ENCODE measurements around the gene MEF2B. TPM values are rescaled to one million over a fixed set of nuclear protein-coding genes. Genes with fewer than 3 reads are reported as not detected.
"Not testable (repeated sequence)": the region's sequence is repeated elsewhere in the genome, so short reads cannot be mapped to it uniquely, and the experiment has no call there.

The MEF2B gene
- total and polyA plus RNA-seq, 7 experiments from 2014 or later = 0.27 to 6.4 (median 4.0) TPM; not detected in 1

DNA sequence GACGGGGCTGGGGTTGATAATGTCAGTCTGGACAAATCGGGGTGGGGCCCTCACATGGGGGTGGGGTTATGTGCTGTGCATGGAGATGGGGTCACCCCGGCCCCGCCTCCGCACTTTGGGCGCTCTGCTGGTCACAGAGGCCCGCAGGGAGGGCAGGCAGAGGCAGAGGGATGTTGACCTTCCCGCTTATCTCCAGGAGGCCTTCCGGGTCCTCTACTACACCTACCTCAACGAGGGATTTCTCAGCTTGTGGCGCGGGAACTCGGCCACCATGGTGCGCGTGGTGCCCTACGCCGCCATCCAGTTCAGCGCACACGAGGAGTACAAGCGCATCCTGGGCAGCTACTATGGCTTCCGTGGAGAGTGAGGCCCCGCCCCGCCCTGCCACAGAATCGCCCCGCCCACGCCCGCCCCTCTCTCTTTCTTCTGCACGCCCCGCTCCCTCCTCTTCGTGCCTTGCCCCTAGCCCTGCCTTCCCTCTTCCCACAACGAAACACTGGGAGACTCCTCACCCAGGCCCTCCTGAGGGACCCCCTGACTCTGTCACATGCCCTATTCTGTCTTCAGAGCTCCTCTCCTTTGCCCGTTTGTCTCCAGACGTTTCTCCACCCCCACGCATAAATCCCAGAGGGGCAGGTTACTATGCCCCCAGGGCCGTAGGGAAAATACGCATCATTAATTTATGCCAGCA, 64.6 kb downstream of the MEF2B start:
- H3K36me3 ChIP-seq (ENCODE audit: control insufficient read depth in 2 of 3, insufficient read depth in 3 of 3, low read length in 3 of 3) = peaks cover 0 to 40% (median 3%) of the 10 kb centered on the region in 3 experiments
- intact Hi-C loops (cut with micrococcal nuclease) = no loop called here
- no peak for ATAC-seq
- Mint-ChIP-seq H3K9me3 (no peaks in the 10 kb centered on the region), H3K27me3 (peaks cover 0 to 2% (median 0%) of the 10 kb centered on the region in 5 donors), H3K4me1 (peaks cover 0 to 8% (median 4%) of the 10 kb centered on the region in 7 donors), H3K4me3 (no peak overlapping the region), H3K36me3 (peaks cover 0 to 11% (median 0%) of the 10 kb centered on the region in 5 donors), H3K27ac (no peak overlapping the region)
- H3K4me1 ChIP-seq (ENCODE audit: control insufficient read depth in 2 of 2, insufficient read depth in 2 of 2, low read length in 2 of 2) = no peaks in the 10 kb centered on the region
- no peak for DNase-seq
- no peak overlapping the region for H3K27ac ChIP-seq (ENCODE audit: low read depth, low read length)
- H3K4me3 ChIP-seq (ENCODE audit: low read length) = no peak overlapping the region
- ChIA-PET CTCF (no interaction called here), POLR2A (no interaction called here)
- no peaks in the 10 kb centered on the region for H3K9me3 ChIP-seq (ENCODE audit: control insufficient read depth in 2 of 3, low read length in 3 of 3)
- no peaks in the 10 kb centered on the region for H3K27me3 ChIP-seq (ENCODE audit: control insufficient read depth in 2 of 2, insufficient read depth in 2 of 2, low read length in 2 of 2)

DNA sequence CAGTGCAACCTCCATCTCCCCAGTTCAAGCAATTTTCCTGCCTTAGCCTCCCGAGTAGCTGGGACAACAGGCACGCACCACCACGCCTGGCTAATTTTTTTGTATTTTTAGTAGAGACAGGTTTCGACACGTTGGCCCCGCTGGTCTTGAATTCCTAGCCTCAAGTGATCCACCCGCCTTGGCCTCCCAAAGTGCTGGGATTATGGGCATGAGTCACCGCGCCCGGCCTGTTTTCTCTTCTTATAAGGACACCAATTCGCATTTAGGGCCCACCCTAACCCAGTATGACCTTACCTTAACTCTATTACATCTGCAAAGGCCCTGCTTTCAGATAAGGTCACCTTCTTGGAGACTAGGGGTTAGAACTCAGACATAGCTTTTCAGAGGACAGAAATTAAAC, 66.9 kb downstream of the MEF2B start:
- H3K27ac ChIP-seq (ENCODE audit: low read depth, low read length) = no peak overlapping the region
- ATAC-seq = no peak
- intact Hi-C loops (cut with micrococcal nuclease) = no loop called here
- H3K9me3 ChIP-seq (ENCODE audit: control insufficient read depth in 2 of 3, low read length in 3 of 3) = no peaks in the 10 kb centered on the region
- Mint-ChIP-seq H3K27me3 (no peaks in the 10 kb centered on the region), H3K27ac (no peak overlapping the region), H3K36me3 (peaks cover 0 to 11% (median 0%) of the 10 kb centered on the region in 5 donors), H3K4me1 (peaks cover 0 to 2% (median 0%) of the 10 kb centered on the region in 7 donors), H3K9me3 (no peaks in the 10 kb centered on the region), H3K4me3 (no peak overlapping the region)
- H3K4me3 ChIP-seq (ENCODE audit: low read length) = no peak overlapping the region
- no peaks in the 10 kb centered on the region for H3K27me3 ChIP-seq (ENCODE audit: control insufficient read depth in 2 of 2, insufficient read depth in 2 of 2, low read length in 2 of 2)
- H3K4me1 ChIP-seq (ENCODE audit: control insufficient read depth in 2 of 2, insufficient read depth in 2 of 2, low read length in 2 of 2) = no peaks in the 10 kb centered on the region
- ChIA-PET CTCF (no interaction called here), POLR2A (interaction anchor here (0.7 kb wide), 1 partner anchor 88 kb away, joined by 3 read pairs; no protein-coding TSS in a partner anchor)
- no peak for DNase-seq
- peaks cover 0 to 54% (median 3%) of the 10 kb centered on the region in 3 experiments for H3K36me3 ChIP-seq (ENCODE audit: control insufficient read depth in 2 of 3, insufficient read depth in 3 of 3, low read length in 3 of 3)

DNA sequence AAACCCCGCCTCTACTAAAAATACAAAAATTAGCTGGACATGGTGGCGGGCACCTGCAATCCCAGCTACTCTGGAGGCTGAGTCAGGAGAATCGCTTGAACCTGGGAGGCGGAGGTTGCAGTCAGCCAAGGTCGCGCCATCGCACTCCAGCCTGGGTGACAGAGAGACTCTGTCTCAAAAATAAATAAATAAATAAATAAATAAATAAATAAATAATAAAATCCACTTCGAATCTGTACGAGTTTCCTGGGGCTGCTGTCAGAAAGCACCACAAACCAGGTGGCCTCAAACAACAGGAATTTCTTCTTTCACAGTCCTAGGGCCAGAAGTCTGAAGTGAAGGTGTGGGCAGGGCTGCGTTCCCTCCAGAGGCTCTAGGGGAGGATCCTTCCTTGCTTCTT, 67.5 kb downstream of the MEF2B start:
- ATAC-seq, CTCF ChIA-PET: not testable (repeated sequence)

DNA sequence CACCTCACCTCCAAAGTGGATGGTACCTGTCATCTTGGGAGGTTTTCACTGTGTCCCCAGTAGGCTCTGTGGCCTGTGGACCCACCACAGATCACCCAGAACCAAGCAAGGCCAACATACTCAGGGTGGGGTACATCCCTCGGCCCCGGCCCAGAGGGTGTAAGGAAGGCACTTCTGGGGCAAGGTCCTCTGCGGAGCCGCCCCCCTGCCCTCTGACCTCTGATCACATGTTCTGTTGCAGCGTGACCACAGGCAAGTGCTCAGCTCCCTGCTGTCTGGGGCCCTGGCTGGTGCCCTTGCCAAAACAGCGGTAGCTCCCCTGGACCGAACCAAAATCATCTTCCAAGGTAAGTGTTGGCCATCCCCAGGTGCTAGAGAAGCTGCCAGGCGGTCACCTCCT, 68.5 kb downstream of the MEF2B start:
- no peak overlapping the region for H3K4me3 Mint-ChIP-seq
- H3K27me3 ChIP-seq (ENCODE audit: control insufficient read depth in 2 of 2, insufficient read depth in 2 of 2, low read length in 2 of 2) = no peaks in the 10 kb centered on the region
- no peaks in the 10 kb centered on the region for H3K4me1 ChIP-seq (ENCODE audit: control insufficient read depth in 2 of 2, insufficient read depth in 2 of 2, low read length in 2 of 2)
- ChIA-PET CTCF (no interaction called here), POLR2A (no interaction called here)
- peaks cover 0 to 2% (median 0%) of the 10 kb centered on the region in 7 donors for H3K4me1 Mint-ChIP-seq
- intact Hi-C loops (cut with micrococcal nuclease) = no loop called here
- no peak overlapping the region for H3K4me3 ChIP-seq (ENCODE audit: low read length)
- no peaks in the 10 kb centered on the region for H3K9me3 Mint-ChIP-seq
- peaks cover 0 to 14% (median 0%) of the 10 kb centered on the region in 5 donors for H3K36me3 Mint-ChIP-seq
- H3K9me3 ChIP-seq (ENCODE audit: control insufficient read depth in 2 of 3, low read length in 3 of 3) = no peaks in the 10 kb centered on the region
- no peaks in the 10 kb centered on the region for H3K27me3 Mint-ChIP-seq
- peaks cover 0 to 57% (median 3%) of the 10 kb centered on the region in 3 experiments for H3K36me3 ChIP-seq (ENCODE audit: control insufficient read depth in 2 of 3, insufficient read depth in 3 of 3, low read length in 3 of 3)
- no peak for DNase-seq
- H3K27ac Mint-ChIP-seq = no peak overlapping the region
- H3K27ac ChIP-seq (ENCODE audit: low read depth, low read length) = no peak overlapping the region
- ATAC-seq = no peak

More for the DNA sequence above, 67.5 kb downstream of the MEF2B start:
- H3K27ac Mint-ChIP-seq; H3K27me3 Mint-ChIP-seq; H3K4me3 Mint-ChIP-seq; H3K27me3 ChIP-seq (ENCODE audit: control insufficient read depth in 2 of 2, insufficient read depth in 2 of 2, low read length in 2 of 2); H3K4me3 ChIP-seq (ENCODE audit: low read length); H3K4me1 Mint-ChIP-seq; intact Hi-C loops (cut with micrococcal nuclease); DNase-seq; H3K9me3 ChIP-seq (ENCODE audit: control insufficient read depth in 2 of 3, low read length in 3 of 3); H3K9me3 Mint-ChIP-seq; H3K27ac ChIP-seq (ENCODE audit: low read depth, low read length); H3K4me1 ChIP-seq (ENCODE audit: control insufficient read depth in 2 of 2, insufficient read depth in 2 of 2, low read length in 2 of 2): not testable (repeated sequence)
- H3K36me3 Mint-ChIP-seq = peaks cover 0 to 12% (median 0%) of the 10 kb centered on the region in 5 donors
- POLR2A ChIA-PET = interaction anchor here (0.7 kb wide), 1 partner anchor 89 kb away, joined by 3 read pairs; no protein-coding TSS in a partner anchor
- peaks cover 0 to 52% (median 3%) of the 10 kb centered on the region in 3 experiments for H3K36me3 ChIP-seq (ENCODE audit: control insufficient read depth in 2 of 3, insufficient read depth in 3 of 3, low read length in 3 of 3)

DNA sequence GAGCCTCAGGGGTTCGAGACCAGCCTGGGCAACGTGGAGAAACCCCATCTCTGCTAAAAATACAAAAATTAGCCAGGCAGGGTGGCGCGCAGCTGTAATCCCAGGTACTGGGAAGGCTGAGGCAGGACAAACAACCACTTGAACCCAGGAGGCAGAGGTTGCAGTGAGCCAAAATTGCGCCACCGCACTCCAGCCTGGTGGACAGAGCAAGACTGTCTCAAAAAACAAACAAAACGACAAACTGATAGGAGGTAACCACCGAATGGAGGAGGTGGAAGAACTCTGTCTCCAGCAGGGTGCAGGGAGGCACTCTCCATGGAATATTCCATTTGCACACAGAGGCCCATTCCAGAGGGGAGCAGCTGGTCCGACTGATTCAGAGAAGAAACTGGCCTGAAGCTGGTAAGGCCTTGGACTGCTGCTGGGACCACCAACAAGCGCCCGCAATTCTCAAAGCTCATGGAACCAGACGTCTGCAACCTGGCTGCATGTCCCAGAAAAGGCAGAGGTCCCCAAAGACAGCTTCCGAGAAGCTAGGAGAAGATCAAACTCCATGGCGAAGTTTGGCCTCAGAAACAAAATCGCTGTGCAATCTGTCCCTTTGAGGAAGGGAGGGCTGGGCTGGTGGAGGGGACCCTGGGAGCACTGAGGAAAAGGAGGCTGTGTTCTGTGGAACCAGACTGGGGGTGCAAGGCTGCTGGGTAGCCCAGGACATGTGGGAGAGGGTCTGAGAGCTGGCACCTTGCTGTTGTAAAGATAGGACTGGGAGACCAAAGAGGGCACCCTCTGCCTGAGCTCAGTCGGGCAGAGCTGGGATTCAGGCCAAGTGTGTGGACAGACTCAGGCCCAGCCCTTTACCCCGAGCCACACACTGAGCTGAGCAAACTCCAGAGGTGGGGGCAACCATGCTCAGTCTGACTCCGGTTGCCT, 71.1 kb downstream of the MEF2B start:
- ChIA-PET CTCF (interaction anchor here (0.6 kb wide), 1 partner anchor 45 kb away, joined by 3 read pairs; no protein-coding TSS in a partner anchor), POLR2A (interaction anchor here (0.5 to 0.6 kb wide), 2 partner anchors 15 to 418 kb away, joined by 3 to 4 read pairs; no protein-coding TSS in a partner anchor)
- Mint-ChIP-seq H3K4me3 (no peak overlapping the region), H3K27ac (peak overlapping the region in 1 of 9 donors; percentile 29), H3K9me3 (no peaks in the 10 kb centered on the region), H3K27me3 (no peaks in the 10 kb centered on the region), H3K36me3 (peaks cover 0 to 13% (median 0%) of the 10 kb centered on the region in 5 donors), H3K4me1 (peaks cover 0 to 2% (median 0%) of the 10 kb centered on the region in 7 donors)
- Histone ChIP-seq H3K27me3 (ENCODE audit: control insufficient read depth in 2 of 2, insufficient read depth in 2 of 2, low read length in 2 of 2) (no peaks in the 10 kb centered on the region), H3K4me3 (ENCODE audit: low read length) (no peak overlapping the region), H3K36me3 (ENCODE audit: control insufficient read depth in 2 of 3, insufficient read depth in 3 of 3, low read length in 3 of 3) (peaks cover 0 to 50% (median 3%) of the 10 kb centered on the region in 3 experiments), H3K4me1 (ENCODE audit: control insufficient read depth in 2 of 2, insufficient read depth in 2 of 2, low read length in 2 of 2) (no peaks in the 10 kb centered on the region), H3K27ac (ENCODE audit: low read depth, low read length) (no peak overlapping the region), H3K9me3 (ENCODE audit: control insufficient read depth in 2 of 3, low read length in 3 of 3) (no peaks in the 10 kb centered on the region)
- intact Hi-C loops (cut with micrococcal nuclease) = no loop called here
- DNase-seq = no peak
- no peak for ATAC-seq

DNA sequence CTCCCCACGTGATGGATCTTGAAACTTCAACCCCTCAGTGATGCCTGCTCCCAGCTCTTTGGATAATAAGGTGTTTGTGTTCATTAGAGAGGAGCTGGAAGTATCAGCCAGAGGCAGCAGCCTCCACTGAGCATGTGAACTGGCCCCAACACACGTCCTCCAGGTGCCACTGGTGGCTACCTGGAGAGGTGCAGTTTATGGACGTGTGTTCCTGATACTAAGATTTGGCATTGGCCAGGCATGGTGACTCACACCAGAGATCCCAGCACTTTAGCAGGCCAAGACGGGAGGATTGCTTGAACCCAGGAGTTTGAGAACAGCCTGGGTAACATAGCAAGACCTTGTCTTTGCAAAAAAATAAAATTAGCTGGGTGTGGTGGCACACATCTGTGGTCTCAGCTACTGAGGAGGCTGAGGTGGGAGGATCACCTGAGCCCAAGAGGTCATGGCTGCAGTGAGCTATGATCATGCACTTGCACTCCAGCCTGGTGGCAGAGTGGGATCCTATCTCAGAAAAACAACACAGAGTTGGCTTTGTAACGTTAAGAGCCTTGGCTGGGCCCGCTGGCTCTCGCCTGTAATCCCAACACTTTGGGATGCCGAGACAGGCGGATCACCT, 71.9 kb downstream of the MEF2B start:
- H3K4me1 Mint-ChIP-seq = peaks cover 0 to 2% (median 0%) of the 10 kb centered on the region in 7 donors
- no peak overlapping the region for H3K27ac Mint-ChIP-seq
- Histone ChIP-seq H3K4me3 (ENCODE audit: low read length) (no peak overlapping the region), H3K36me3 (ENCODE audit: control insufficient read depth in 2 of 3, insufficient read depth in 3 of 3, low read length in 3 of 3) (peaks cover 0 to 50% (median 2%) of the 10 kb centered on the region in 3 experiments), H3K27ac (ENCODE audit: low read depth, low read length) (no peak overlapping the region), H3K9me3 (ENCODE audit: control insufficient read depth in 2 of 3, low read length in 3 of 3) (no peaks in the 10 kb centered on the region), H3K4me1 (ENCODE audit: control insufficient read depth in 2 of 2, insufficient read depth in 2 of 2, low read length in 2 of 2) (no peaks in the 10 kb centered on the region), H3K27me3 (ENCODE audit: control insufficient read depth in 2 of 2, insufficient read depth in 2 of 2, low read length in 2 of 2) (no peaks in the 10 kb centered on the region)
- ATAC-seq = no peak
- CTCF ChIA-PET = interaction anchor here (0.6 kb wide), 1 partner anchor 46 kb away, joined by 3 read pairs; no protein-coding TSS in a partner anchor
- H3K27me3 Mint-ChIP-seq = no peaks in the 10 kb centered on the region
- H3K36me3 Mint-ChIP-seq = peaks cover 0 to 14% (median 0%) of the 10 kb centered on the region in 5 donors
- POLR2A ChIA-PET = no interaction called here
- DNase-seq = no peak
- intact Hi-C loops (cut with micrococcal nuclease) = no loop called here
- H3K4me3 Mint-ChIP-seq = no peak overlapping the region
- H3K9me3 Mint-ChIP-seq = no peaks in the 10 kb centered on the region

Measured in naive thymus-derived CD4-positive, alpha-beta T cell (primary cell).